Measurements from ENCODE around the gene CD99L2. TPM values are rescaled to one million over a fixed set of nuclear protein-coding genes. Genes with fewer than 3 reads are reported as not detected.

Gene CD99L2
- total RNA-seq, 1 experiment from 2014 or later: 7.3 TPM

GRCh38 chrX:150731795-150732194 is 166.7 kb downstream of the CD99L2 start:
- no peaks in the 10 kb centered on the region for H3K4me1 Mint-ChIP-seq
- Histone ChIP-seq H3K27me3 (ENCODE audit: insufficient read depth, low read length) (no peaks in the 10 kb centered on the region), H2AFZ (ENCODE audit: low read length) (no peak overlapping the region), H3K79me2 (ENCODE audit: insufficient read depth, low read length) (no peaks in the 10 kb centered on the region), H3K14ac (ENCODE audit: insufficient read depth, low read length) (no peak overlapping the region), H3K9ac (ENCODE audit: extremely low read depth, insufficient read length, low read length) (no peak overlapping the region), H2BK5ac (ENCODE audit: insufficient read length, low read length) (no peak overlapping the region), H2BK12ac (ENCODE audit: insufficient read length, low read depth, low read length) (no peak overlapping the region), H2BK20ac (ENCODE audit: low read depth, low read length, poor library complexity, severe bottlenecking) (no peak overlapping the region), H3K9me3 (ENCODE audit: control insufficient read depth, low read depth, low read length) (no peaks in the 10 kb centered on the region), H4K8ac (replicated peaks; ENCODE audit: insufficient read length, low read depth, low read length) (no peak overlapping the region), H3T11ph (ENCODE audit: low read length) (no peak overlapping the region), H3K23ac (ENCODE audit: insufficient read length, low read depth, low read length) (no peak overlapping the region), H3K4me2 (ENCODE audit: insufficient read depth, insufficient read length, low read length) (no peak overlapping the region), H3K79me1 (ENCODE audit: insufficient read depth, low read depth, low read length, poor library complexity, severe bottlenecking) (no peaks in the 10 kb centered on the region), H3K4me1 (ENCODE audit: insufficient read depth, low read length) (no peaks in the 10 kb centered on the region), H2BK15ac (ENCODE audit: low read depth, low read length) (no peak overlapping the region), H4K91ac (ENCODE audit: insufficient read length, low read depth, low read length) (no peak overlapping the region), H3K27ac (ENCODE audit: insufficient read length, low read depth, low read length) (no peak overlapping the region), H3K18ac (ENCODE audit: insufficient read length, low read depth, low read length) (no peak overlapping the region), H2BK120ac (ENCODE audit: low read depth, low read length, poor library complexity, severe bottlenecking) (no peak overlapping the region), H4K20me1 (ENCODE audit: control insufficient read depth, insufficient read depth, insufficient read length) (no peaks in the 10 kb centered on the region), H3K4ac (ENCODE audit: low read depth, low read length) (no peak overlapping the region), H4K5ac (ENCODE audit: insufficient read length, low read depth, low read length) (no peak overlapping the region), H3K56ac (ENCODE audit: insufficient read length, low read depth, low read length) (no peak overlapping the region), H3K23me2 (ENCODE audit: insufficient read length, low read depth, low read length, poor library complexity, severe bottlenecking) (no peaks in the 10 kb centered on the region), H2AK5ac (ENCODE audit: insufficient read length, low read length) (no peak overlapping the region)
- no peaks in the 10 kb centered on the region for H3K27me3 Mint-ChIP-seq (ENCODE audit: low read depth)
- H3K27ac Mint-ChIP-seq: no peak overlapping the region
- peaks cover 7 to 53% (median 22%) of the 10 kb centered on the region in 3 experiments for H3K36me3 Mint-ChIP-seq (ENCODE audit: insufficient read depth in 1 of 3, low read depth in 3 of 3)
- TF ChIP-seq CTCF (conservative IDR thresholded peaks at IDR 0.05): no peak
- no peak overlapping the region for H3K4me3 Mint-ChIP-seq
- DNase-seq: no peak
- WGBS (ENCODE audit: extremely low coverage, insufficient read length, low lambda C conversion rate): no CpG with 5 or more reads among the region's 3 CpGs
- H3K9me3 Mint-ChIP-seq: peaks cover 53 to 65% of the 10 kb centered on the region in 2 experiments
